Brain pericyte (primary cell): ENCODE measurements around the gene SON.
"Not testable (repeated sequence)": the region's sequence is repeated elsewhere in the genome, so short reads cannot be mapped to it uniquely, and the experiment has no call there.

Experiments
- DNase-seq: peaks from one replicate; pipeline ENCODE4 v3.0.0-alpha.2; 2012; ENCODE audit warnings: low read depth, low spot score

SON gene

GRCh38 chr21:33572350-33572749 is 29.5 kb downstream of the SON start:
- no peak for DNase-seq

GRCh38 chr21:33576741-33577141 is 33.9 kb downstream of the SON start:
- DNase-seq = not testable (repeated sequence)

GRCh38 chr21:33578214-33578613 is 35.4 kb downstream of the SON start:
- no peak for DNase-seq

GRCh38 chr21:33578959-33579542 is 36.2 kb downstream of the SON start:
- DNase-seq = no peak

- no peak for DNase-seq
Measured at GRCh38 chr21:33584455-33584854, 41.6 kb downstream of the SON start.

GRCh38 chr21:33586927-33587326 is 44.1 kb downstream of the SON start:
- DNase-seq = no peak

- DNase-seq = no peak
Measured at GRCh38 chr21:33587792-33588484, 45.1 kb downstream of the SON start.

- peak; percentile 42 for DNase-seq
Measured at GRCh38 chr21:33588485-33589335, 45.9 kb downstream of the SON start, which contains the start of gene DONSON. Gene DONSON, minus strand, starts transcription at chr21:33588684. Its CDS starts 43 bp downstream, at chr21:33588641.

GRCh38 chr21:33598051-33598450 is 55.2 kb downstream of the SON start:
- no peak for DNase-seq

GRCh38 chr21:33608559-33608958 is 65.7 kb downstream of the SON start:
- DNase-seq = no peak

GRCh38 chr21:33611006-33611744 is 68.3 kb downstream of the SON start:
- no peak for DNase-seq

GRCh38 chr21:33617565-33617964 is 74.7 kb downstream of the SON start:
- DNase-seq = not testable (repeated sequence)

- DNase-seq = no peak
Measured at GRCh38 chr21:33618407-33618806, 75.6 kb downstream of the SON start.

- no peak for DNase-seq
Measured at GRCh38 chr21:33619726-33620125, 76.9 kb downstream of the SON start.

GRCh38 chr21:33622253-33622652 is 79.4 kb downstream of the SON start:
- DNase-seq = no peak

GRCh38 chr21:33626151-33626550 is 83.3 kb downstream of the SON start:
- DNase-seq = not testable (repeated sequence)
